Testis (tissue), 3 donors: Measurements from ENCODE around the gene PROK1. TPM values are rescaled to one million over a fixed set of nuclear protein-coding genes. Genes with fewer than 3 reads are reported as not detected.

Source experiments
- DNase-seq: peaks from one replicate; pipeline ENCODE4 v3.0.0-alpha.2; 2019
- H3K27ac ChIP-seq, 2 donors: fragments of 200-600 bp; sonication (generic); one replicate each; pipeline ENCODE4 v1.5.1; 2019
- H3K27me3 ChIP-seq: fragments of 200-600 bp; sonication (generic); one replicate; pipeline ENCODE4 v1.5.1; 2019
- H3K36me3 ChIP-seq: fragments of 200-600 bp; sonication (generic); one replicate; pipeline ENCODE4 v1.5.1; 2017; ENCODE audit warnings: low read depth; ENCODE audit errors: missing control alignments
- H3K4me1 ChIP-seq: fragments of 200-600 bp; sonication (generic); one replicate; pipeline ENCODE4 v1.5.1; 2019
- H3K4me3 ChIP-seq, 2 donors: fragments of 200-600 bp; sonication (generic); one replicate each; pipeline ENCODE4 v1.5.1; 2017 to 2019
- H3K9me3 ChIP-seq: fragments of 200-600 bp; sonication (generic); one replicate; pipeline ENCODE4 v1.5.1; 2017
- POLR2A ChIP-seq: fragments of 450-650 bp; IDR thresholded peaks from one replicate; pipeline ENCODE4 v1.6.1; 2017; ENCODE audit warnings: antibody characterized with exemption, mild to moderate bottlenecking, moderate library complexity
- WGBS, 2 donors: methylation state at CpG; one replicate each; pipeline ENCODE4 v1.1.5; 2018; 5-methylcytosine and 5-hydroxymethylcytosine counted together
- intact Hi-C: fragments of 100-400 bp; cut with DNase I; formaldehyde crosslinking; loops from one replicate; pipeline ENCODE4 v1.15.1; 2023; ENCODE audit warnings: low total_unique reads
- polyA plus RNA-seq: library from polyadenylated mRNA; stranded (reverse); fragments of 350-450 nt; fragmentation: Illumina TruSeq; extraction: RNeasy Lipid Tissue Mini Kit (QIAGEN cat#74804); gene quantifications from one replicate; pipeline ENCODE4 v1.2.3, GENCODE V29; 2014; ENCODE audit warnings: low read depth, low replicate concordance; ENCODE audit not compliant: insufficient read depth
- total RNA-seq, 2 donors: library from RNA; depleted of rRNA; stranded (reverse); fragments of >200 nt; gene quantifications; one replicate each; pipeline ENCODE4 v1.2.3, GENCODE V29; 2016
- TF ChIP-seq, protein P1 (sequence below), 3 experiments: fragments of 450-650 bp in 2 of 3; fragments of 200-600 bp in 1 of 3; sonication (generic) in 1 of 3; IDR thresholded peaks; one replicate each; pipeline ENCODE4 v1.5.1; 2016 to 2019; ENCODE audit warnings: antibody characterized with exemption in 3 of 3, mild to moderate bottlenecking in 2 of 3, moderate library complexity in 1 of 3

PROK1 gene
- total and polyA plus RNA-seq, 3 donors from 2014 or later: 50.4 to 85.5 (median 70.6) TPM

DNA sequence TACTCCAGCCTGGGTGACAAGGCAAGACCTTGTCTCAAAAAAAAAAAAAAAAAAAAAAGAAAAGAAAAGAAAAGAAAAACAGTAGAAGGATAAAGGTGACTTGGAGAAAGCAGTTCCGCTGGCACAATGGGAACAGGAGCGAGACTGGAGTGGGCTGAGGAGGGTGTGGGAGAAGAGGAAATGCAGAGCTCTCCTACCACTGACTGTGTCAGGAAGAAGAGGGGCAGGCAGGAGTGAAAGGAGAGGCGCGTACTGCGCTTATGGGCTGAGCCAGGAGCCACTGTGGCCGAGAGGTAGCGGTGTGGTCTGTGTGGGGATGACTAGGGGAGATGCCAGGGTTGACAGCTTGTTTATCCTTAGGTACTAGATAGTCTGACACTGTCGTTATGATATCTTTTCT, 6.4 kb upstream of the PROK1 start:
- H3K27me3 ChIP-seq: no peaks in the 10 kb centered on the region
- peaks cover 5% of the 10 kb centered on the region for H3K4me1 ChIP-seq
- intact Hi-C loops: no loop called here
- 90 to 91% methylated on average over 8 of the region's 8 CpGs for WGBS, 2 donors
- H3K36me3 ChIP-seq: no peaks in the 10 kb centered on the region
- H3K27ac ChIP-seq: no peak overlapping the region
- DNase-seq: no peak
- TF ChIP-seq, protein P1, sequence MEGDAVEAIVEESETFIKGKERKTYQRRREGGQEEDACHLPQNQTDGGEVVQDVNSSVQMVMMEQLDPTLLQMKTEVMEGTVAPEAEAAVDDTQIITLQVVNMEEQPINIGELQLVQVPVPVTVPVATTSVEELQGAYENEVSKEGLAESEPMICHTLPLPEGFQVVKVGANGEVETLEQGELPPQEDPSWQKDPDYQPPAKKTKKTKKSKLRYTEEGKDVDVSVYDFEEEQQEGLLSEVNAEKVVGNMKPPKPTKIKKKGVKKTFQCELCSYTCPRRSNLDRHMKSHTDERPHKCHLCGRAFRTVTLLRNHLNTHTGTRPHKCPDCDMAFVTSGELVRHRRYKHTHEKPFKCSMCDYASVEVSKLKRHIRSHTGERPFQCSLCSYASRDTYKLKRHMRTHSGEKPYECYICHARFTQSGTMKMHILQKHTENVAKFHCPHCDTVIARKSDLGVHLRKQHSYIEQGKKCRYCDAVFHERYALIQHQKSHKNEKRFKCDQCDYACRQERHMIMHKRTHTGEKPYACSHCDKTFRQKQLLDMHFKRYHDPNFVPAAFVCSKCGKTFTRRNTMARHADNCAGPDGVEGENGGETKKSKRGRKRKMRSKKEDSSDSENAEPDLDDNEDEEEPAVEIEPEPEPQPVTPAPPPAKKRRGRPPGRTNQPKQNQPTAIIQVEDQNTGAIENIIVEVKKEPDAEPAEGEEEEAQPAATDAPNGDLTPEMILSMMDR (IDR thresholded peaks at IDR 0.05): no peak
- no peak for TF ChIP-seq POLR2A
- H3K4me3 ChIP-seq: no peak overlapping the region
- H3K9me3 ChIP-seq: no peaks in the 10 kb centered on the region

GRCh38 chr1:110449661-110450651, 993 bp upstream of the PROK1 start:
- Histone ChIP-seq H3K27me3 (no peaks in the 10 kb centered on the region), H3K36me3 (no peaks in the 10 kb centered on the region), H3K9me3 (no peaks in the 10 kb centered on the region), H3K4me3 (no peak overlapping the region), H3K27ac (peak overlapping the region; percentile 78 to 84), H3K4me1 (peaks cover 4% of the 10 kb centered on the region)
- intact Hi-C loops: no loop called here
- TF ChIP-seq, protein P1 (IDR thresholded peaks at IDR 0.05): no peak
- TF ChIP-seq POLR2A: no peak
- WGBS, 2 donors: 60 to 70% methylated on average over 12 of the region's 12 CpGs
- DNase-seq: no peak

DNA sequence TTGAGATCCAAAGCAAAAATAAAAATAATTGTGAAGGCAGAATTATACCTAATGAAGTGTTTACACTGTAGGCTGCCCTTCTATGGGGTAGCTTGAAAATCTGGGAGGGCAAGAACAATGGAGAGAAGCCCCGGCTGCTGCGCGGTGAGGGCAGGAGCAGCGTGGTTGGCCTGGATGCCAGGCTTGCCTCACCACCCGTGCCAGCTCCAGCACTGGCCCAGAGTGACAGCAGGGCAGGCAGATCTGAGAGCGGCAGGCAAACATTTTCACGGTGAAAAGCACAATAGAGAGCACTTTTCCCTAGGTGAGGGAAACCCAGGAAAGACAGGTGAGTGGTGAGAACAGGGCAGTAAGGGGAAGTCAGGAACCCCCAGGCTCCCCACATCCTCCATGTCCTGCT, 1.4 kb downstream of the PROK1 start:
- no peak for DNase-seq
- 54 to 66% methylated on average over 4 to 7 of the region's 7 CpGs for WGBS, 2 donors

DNA sequence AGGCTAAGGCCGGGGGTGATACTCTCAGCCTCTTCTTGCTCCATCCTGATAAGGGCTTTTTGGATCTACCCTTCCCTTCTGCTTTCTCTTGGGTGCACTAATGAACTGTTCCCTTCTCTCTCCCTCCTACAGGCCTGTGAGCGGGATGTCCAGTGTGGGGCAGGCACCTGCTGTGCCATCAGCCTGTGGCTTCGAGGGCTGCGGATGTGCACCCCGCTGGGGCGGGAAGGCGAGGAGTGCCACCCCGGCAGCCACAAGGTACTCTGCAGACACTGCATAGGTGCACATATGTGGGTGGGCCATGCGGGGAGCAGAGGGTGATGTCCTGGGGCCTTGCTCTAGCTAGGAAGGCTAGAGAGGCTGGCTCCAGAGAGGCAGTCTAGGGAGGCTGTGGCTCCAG, 2.9 kb downstream of the PROK1 start:
- Histone ChIP-seq H3K9me3 (no peaks in the 10 kb centered on the region), H3K4me1 (peaks cover 14% of the 10 kb centered on the region), H3K27ac (peak overlapping the region in 1 of 2 donors; percentile 84), H3K36me3 (no peaks in the 10 kb centered on the region), H3K27me3 (no peaks in the 10 kb centered on the region), H3K4me3 (no peak overlapping the region)
- intact Hi-C loops: no loop called here
- no peak for DNase-seq
- no peak for TF ChIP-seq POLR2A
- TF ChIP-seq, protein P1 (IDR thresholded peaks at IDR 0.05): no peak
- 89 to 95% methylated on average over 9 of the region's 9 CpGs for WGBS, 2 donors

More for the DNA sequence above, 1.4 kb downstream of the PROK1 start:
- no peaks in the 10 kb centered on the region for H3K36me3 ChIP-seq
- intact Hi-C loops: no loop called here
- H3K9me3 ChIP-seq: no peaks in the 10 kb centered on the region
- TF ChIP-seq, protein P1 (IDR thresholded peaks at IDR 0.05): no peak
- no peak for TF ChIP-seq POLR2A
- peak overlapping the region; percentile 78 to 84 for H3K27ac ChIP-seq
- H3K4me3 ChIP-seq: peak overlapping the region in 1 of 2 donors; percentile 25
- H3K4me1 ChIP-seq: peaks cover 11% of the 10 kb centered on the region
- H3K27me3 ChIP-seq: no peaks in the 10 kb centered on the region
